H1 (cell line): Measurements from ENCODE around the gene LPP.

Source experiments
- CBX5 ChIP-seq: fragments of 300-800, 300-1000 bp; sonication (generic); IDR thresholded peaks from 2 replicates; pipeline ENCODE4 v1.7.1; 2016; ENCODE audit warnings: antibody characterized with exemption, low read length, low read depth
- EZH2 ChIP-seq: fragments of 200-600 bp; sonication (generic); IDR thresholded peaks from 2 replicates; pipeline ENCODE4 v1.7.1; 2012; ENCODE audit warnings: low read depth, mild to moderate bottlenecking, moderate library complexity, low read length, inconsistent platforms; ENCODE audit not compliant: severe bottlenecking
- FOSL1 ChIP-seq: IDR thresholded peaks from 2 replicates; pipeline ENCODE4 v1.6.1; 2011; ENCODE audit warnings: mild to moderate bottlenecking, low read depth, low read length, moderate library complexity; ENCODE audit not compliant: insufficient read depth
- JUND ChIP-seq: IDR thresholded peaks from 2 replicates; pipeline ENCODE4 v1.6.1; 2011; ENCODE audit warnings: mild to moderate bottlenecking, improper control_type of control experiment, low read length
- NRF1 ChIP-seq: IDR thresholded peaks from 2 replicates; pipeline ENCODE4 v1.6.1; 2011; ENCODE audit warnings: mild to moderate bottlenecking, low read depth, low read length, improper control_type of control experiment
- RAD21 ChIP-seq, 2 experiments: IDR thresholded peaks in 1 of 2; conservative IDR thresholded peaks in 1 of 2; 2 replicates each; pipeline ENCODE4 v1.6.1; 2011; ENCODE audit warnings: low read depth in 2 of 2, low read length in 2 of 2, improper control_type of control experiment in 1 of 2, inconsistent platforms in 1 of 2, mild to moderate bottlenecking in 1 of 2, moderate library complexity in 1 of 2
- RXRA ChIP-seq: IDR thresholded peaks from 2 replicates; pipeline ENCODE4 v1.6.1; 2011; ENCODE audit warnings: low read depth, mild to moderate bottlenecking, low read length, moderate library complexity; ENCODE audit not compliant: insufficient read depth
- SRF ChIP-seq: IDR thresholded peaks from 2 replicates; pipeline ENCODE4 v1.6.1; 2011; ENCODE audit warnings: mild to moderate bottlenecking, low read depth, low read length, moderate library complexity
- TAF1 ChIP-seq: IDR thresholded peaks from 2 replicates; pipeline ENCODE4 v1.6.1; 2011; ENCODE audit warnings: mild to moderate bottlenecking, low read depth, low read length
- YY1 ChIP-seq: IDR thresholded peaks from 2 replicates; pipeline ENCODE4 v1.6.1; 2011; ENCODE audit warnings: low read depth, mild to moderate bottlenecking, low read length
- TF ChIP-seq, protein P1 (sequence below), 3 experiments: IDR thresholded peaks; 1 replicate in 2 of 3; 2 replicates in 1 of 3; pipeline versions ENCODE4 v1.5.1 to v1.6.1; 2011; ENCODE audit warnings: low read length in 3 of 3, mild to moderate bottlenecking in 3 of 3, inconsistent platforms in 2 of 3, low read depth in 1 of 3, moderate library complexity in 1 of 3; ENCODE audit not compliant: insufficient read depth in 1 of 3; ENCODE audit errors: control extremely low read depth in 1 of 3
- TF ChIP-seq, protein P2 (sequence below): IDR thresholded peaks from 2 replicates; pipeline ENCODE4 v1.6.1; 2012; ENCODE audit warnings: inconsistent platforms

DNA sequence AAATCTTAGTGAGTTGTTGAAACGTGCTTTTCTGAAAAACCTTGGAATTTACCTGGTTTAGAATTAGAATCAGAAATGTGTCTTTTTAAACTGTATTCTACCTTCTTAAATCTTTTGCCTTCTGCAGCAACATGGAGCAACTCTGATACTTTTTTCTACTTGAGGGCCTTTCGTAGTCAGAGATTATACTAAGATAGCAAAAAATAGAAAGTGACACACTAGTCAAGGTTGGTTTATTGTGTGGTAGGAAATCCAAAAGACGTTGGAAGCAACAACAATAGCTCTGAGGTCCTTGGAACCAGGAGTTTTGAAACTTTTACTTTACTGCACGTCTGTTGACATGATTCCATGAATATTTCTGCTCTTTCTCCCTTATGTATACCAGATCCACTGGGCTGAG is 294.9 kb downstream of the LPP start:
- TF ChIP-seq, protein P1, sequence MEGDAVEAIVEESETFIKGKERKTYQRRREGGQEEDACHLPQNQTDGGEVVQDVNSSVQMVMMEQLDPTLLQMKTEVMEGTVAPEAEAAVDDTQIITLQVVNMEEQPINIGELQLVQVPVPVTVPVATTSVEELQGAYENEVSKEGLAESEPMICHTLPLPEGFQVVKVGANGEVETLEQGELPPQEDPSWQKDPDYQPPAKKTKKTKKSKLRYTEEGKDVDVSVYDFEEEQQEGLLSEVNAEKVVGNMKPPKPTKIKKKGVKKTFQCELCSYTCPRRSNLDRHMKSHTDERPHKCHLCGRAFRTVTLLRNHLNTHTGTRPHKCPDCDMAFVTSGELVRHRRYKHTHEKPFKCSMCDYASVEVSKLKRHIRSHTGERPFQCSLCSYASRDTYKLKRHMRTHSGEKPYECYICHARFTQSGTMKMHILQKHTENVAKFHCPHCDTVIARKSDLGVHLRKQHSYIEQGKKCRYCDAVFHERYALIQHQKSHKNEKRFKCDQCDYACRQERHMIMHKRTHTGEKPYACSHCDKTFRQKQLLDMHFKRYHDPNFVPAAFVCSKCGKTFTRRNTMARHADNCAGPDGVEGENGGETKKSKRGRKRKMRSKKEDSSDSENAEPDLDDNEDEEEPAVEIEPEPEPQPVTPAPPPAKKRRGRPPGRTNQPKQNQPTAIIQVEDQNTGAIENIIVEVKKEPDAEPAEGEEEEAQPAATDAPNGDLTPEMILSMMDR (IDR thresholded peaks at IDR 0.05; ENCODE audit: control extremely low read depth in 1 of 3, insufficient read depth in 1 of 3, low read depth in 1 of 3, low read length in 3 of 3), result no peak
- TF ChIP-seq RXRA (no peak), FOSL1 (no peak), YY1 (no peak), NRF1 (no peak), SRF (no peak), TAF1 (no peak), EZH2 (no peak), RAD21 (IDR thresholded peaks at IDR 0.05 in 1 of 2, conservative IDR thresholded peaks at IDR 0.05 in 1 of 2; ENCODE audit: low read depth in 2 of 2, low read length in 2 of 2) (no peak), JUND (no peak), CBX5 (no peak)
- TF ChIP-seq, protein P2, sequence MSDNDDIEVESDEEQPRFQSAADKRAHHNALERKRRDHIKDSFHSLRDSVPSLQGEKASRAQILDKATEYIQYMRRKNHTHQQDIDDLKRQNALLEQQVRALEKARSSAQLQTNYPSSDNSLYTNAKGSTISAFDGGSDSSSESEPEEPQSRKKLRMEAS, result no peak
